K562 (cell line): ENCODE data around the gene RAB6B.

ENCODE experiments used
- BRD9 ChIP-seq: fragments of 450-650 bp; IDR thresholded peaks from 2 replicates; pipeline ENCODE4 v1.6.1; 2018; ENCODE audit warnings: low read depth; ENCODE audit not compliant: partially characterized antibody
- NR3C1 ChIP-seq: sonication (generic); formaldehyde crosslinking; IDR thresholded peaks from 2 replicates; pipeline ENCODE4 v1.8.1; 2022; ENCODE audit warnings: missing genetic modification reagents
- RFX5 ChIP-seq: IDR thresholded peaks from 2 replicates; pipeline ENCODE4 v1.6.1; 2011; ENCODE audit warnings: low read depth, mild to moderate bottlenecking, improper control_type of control experiment, low read length
- RNF2 ChIP-seq: sonication (generic); IDR thresholded peaks from 2 replicates; pipeline ENCODE4 v1.6.1; 2016
- SOX6 ChIP-seq: fragments of 450-650 bp; IDR thresholded peaks from 2 replicates; pipeline ENCODE4 v1.6.1; 2014; ENCODE audit warnings: mild to moderate bottlenecking
- TCF7 ChIP-seq: sonication (generic); IDR thresholded peaks from 2 replicates; pipeline ENCODE4 v1.6.1; 2016; ENCODE audit warnings: antibody characterized with exemption, borderline replicate concordance
- TEAD2 ChIP-seq: fragments of 450-650 bp; IDR thresholded peaks from 2 replicates; pipeline ENCODE4 v1.6.1; 2016; ENCODE audit warnings: missing genetic modification characterization, control low read depth, missing compliant biosample characterization
- YBX1 ChIP-seq: fragments of 450-650 bp; IDR thresholded peaks from 2 replicates; pipeline ENCODE4 v1.7.1; 2016; ENCODE audit warnings: mild to moderate bottlenecking
- YY1 ChIP-seq, 3 experiments: IDR thresholded peaks; 2 replicates each; pipeline ENCODE4 v1.6.1; 2011; ENCODE audit warnings: low read length in 2 of 3, mild to moderate bottlenecking in 2 of 3, moderate library complexity in 2 of 3, borderline replicate concordance in 1 of 3, control low read depth in 1 of 3, low read depth in 1 of 3; ENCODE audit not compliant: insufficient read depth in 3 of 3, insufficient replicate concordance in 2 of 3, control insufficient read depth in 1 of 3, insufficient read length in 1 of 3; ENCODE audit errors: extremely low read depth in 1 of 3
- ZNF707 ChIP-seq: fragments of 250-450 bp; sonication (Bioruptor Pico); conservative IDR thresholded peaks from 2 replicates; pipeline ENCODE4 v1.8.0; 2022; ENCODE audit warnings: inconsistent platforms, mild to moderate bottlenecking, moderate library complexity
- TF ChIP-seq, protein P1 (sequence below): fragments of 250-450 bp; sonication (Bioruptor Pico); IDR thresholded peaks from 2 replicates; pipeline ENCODE4 v1.4.0; 2020; ENCODE audit warnings: mild to moderate bottlenecking
- TF ChIP-seq, protein P2 (sequence below), 3 experiments: IDR thresholded peaks in 2 of 3; conservative IDR thresholded peaks in 1 of 3; 2 replicates each; pipeline ENCODE4 v1.5.1; 2011 to 2012; ENCODE audit warnings: low read length in 3 of 3, mild to moderate bottlenecking in 3 of 3, control low read depth in 2 of 3, improper control_type of control experiment in 1 of 3, inconsistent platforms in 1 of 3, low read depth in 1 of 3, mixed read lengths in 1 of 3, moderate library complexity in 1 of 3; ENCODE audit not compliant: insufficient read depth in 2 of 3
- TF ChIP-seq, protein P3 (sequence below): IDR thresholded peaks from 2 replicates; pipeline ENCODE4 v1.6.1; 2016; ENCODE audit warnings: missing genetic modification characterization, missing compliant biosample characterization

DNA sequence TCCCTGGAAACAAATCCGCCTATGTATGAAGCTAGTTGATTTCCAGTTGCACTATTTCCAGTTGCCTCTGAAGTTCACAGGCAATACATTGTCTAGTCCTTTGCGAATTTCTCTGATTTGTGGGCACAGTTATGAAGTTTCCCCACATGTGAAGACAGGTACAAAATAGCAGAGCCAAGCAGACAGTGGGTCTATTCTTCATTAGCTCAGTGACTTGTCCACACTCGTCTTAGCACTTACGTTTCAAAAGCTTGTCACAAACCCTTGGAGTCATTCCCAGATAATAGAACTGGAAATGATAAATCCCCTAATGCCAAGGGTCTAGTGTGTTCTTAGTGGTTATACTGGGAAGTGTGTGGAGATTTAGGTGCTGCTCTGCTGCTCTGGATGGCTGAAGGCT, 75.6 kb downstream of the RAB6B start:
- TF ChIP-seq YBX1 (no peak), NR3C1 (CRISPR knock-in tag) (no peak), TEAD2 (tag) (no peak), TCF7 (no peak), YY1 (IDR thresholded peaks at IDR 0.05; ENCODE audit: borderline replicate concordance in 1 of 3, control insufficient read depth in 1 of 3, extremely low read depth in 1 of 3, insufficient read depth in 3 of 3, insufficient read length in 1 of 3, insufficient replicate concordance in 2 of 3, low read depth in 1 of 3, low read length in 2 of 3) (no peak), SOX6 (no peak), RFX5 (no peak), BRD9 (no peak), RNF2 (no peak), ZNF707 (CRISPR knock-in tag) (no peak)
- TF ChIP-seq, protein P1, sequence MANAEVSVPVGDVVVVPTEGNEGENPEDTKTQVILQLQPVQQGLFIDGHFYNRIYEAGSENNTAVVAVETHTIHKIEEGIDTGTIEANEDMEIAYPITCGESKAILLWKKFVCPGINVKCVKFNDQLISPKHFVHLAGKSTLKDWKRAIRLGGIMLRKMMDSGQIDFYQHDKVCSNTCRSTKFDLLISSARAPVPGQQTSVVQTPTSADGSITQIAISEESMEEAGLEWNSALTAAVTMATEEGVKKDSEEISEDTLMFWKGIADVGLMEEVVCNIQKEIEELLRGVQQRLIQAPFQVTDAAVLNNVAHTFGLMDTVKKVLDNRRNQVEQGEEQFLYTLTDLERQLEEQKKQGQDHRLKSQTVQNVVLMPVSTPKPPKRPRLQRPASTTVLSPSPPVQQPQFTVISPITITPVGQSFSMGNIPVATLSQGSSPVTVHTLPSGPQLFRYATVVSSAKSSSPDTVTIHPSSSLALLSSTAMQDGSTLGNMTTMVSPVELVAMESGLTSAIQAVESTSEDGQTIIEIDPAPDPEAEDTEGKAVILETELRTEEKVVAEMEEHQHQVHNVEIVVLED (CRISPR knock-in tag): no peak
- TF ChIP-seq, protein P2, sequence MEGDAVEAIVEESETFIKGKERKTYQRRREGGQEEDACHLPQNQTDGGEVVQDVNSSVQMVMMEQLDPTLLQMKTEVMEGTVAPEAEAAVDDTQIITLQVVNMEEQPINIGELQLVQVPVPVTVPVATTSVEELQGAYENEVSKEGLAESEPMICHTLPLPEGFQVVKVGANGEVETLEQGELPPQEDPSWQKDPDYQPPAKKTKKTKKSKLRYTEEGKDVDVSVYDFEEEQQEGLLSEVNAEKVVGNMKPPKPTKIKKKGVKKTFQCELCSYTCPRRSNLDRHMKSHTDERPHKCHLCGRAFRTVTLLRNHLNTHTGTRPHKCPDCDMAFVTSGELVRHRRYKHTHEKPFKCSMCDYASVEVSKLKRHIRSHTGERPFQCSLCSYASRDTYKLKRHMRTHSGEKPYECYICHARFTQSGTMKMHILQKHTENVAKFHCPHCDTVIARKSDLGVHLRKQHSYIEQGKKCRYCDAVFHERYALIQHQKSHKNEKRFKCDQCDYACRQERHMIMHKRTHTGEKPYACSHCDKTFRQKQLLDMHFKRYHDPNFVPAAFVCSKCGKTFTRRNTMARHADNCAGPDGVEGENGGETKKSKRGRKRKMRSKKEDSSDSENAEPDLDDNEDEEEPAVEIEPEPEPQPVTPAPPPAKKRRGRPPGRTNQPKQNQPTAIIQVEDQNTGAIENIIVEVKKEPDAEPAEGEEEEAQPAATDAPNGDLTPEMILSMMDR (IDR thresholded peaks at IDR 0.05 in 2 of 3, conservative IDR thresholded peaks at IDR 0.05 in 1 of 3; ENCODE audit: insufficient read depth in 2 of 3, low read depth in 1 of 3, low read length in 3 of 3): no peak
- TF ChIP-seq, protein P3, sequence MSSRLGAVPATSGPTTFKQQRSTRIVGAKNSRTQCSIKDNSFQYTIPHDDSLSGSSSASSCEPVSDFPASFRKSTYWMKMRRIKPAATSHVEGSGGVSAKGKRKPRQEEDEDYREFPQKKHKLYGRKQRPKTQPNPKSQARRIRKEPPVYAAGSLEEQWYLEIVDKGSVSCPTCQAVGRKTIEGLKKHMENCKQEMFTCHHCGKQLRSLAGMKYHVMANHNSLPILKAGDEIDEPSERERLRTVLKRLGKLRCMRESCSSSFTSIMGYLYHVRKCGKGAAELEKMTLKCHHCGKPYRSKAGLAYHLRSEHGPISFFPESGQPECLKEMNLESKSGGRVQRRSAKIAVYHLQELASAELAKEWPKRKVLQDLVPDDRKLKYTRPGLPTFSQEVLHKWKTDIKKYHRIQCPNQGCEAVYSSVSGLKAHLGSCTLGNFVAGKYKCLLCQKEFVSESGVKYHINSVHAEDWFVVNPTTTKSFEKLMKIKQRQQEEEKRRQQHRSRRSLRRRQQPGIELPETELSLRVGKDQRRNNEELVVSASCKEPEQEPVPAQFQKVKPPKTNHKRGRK (tag): no peak
